ENCODE measurements around the gene NXPE2. TPM values are rescaled to one million over a fixed set of nuclear protein-coding genes. Genes with fewer than 3 reads are reported as not detected.

Gene NXPE2
- total RNA-seq, 3 donors from 2014 or later: not detected

DNA sequence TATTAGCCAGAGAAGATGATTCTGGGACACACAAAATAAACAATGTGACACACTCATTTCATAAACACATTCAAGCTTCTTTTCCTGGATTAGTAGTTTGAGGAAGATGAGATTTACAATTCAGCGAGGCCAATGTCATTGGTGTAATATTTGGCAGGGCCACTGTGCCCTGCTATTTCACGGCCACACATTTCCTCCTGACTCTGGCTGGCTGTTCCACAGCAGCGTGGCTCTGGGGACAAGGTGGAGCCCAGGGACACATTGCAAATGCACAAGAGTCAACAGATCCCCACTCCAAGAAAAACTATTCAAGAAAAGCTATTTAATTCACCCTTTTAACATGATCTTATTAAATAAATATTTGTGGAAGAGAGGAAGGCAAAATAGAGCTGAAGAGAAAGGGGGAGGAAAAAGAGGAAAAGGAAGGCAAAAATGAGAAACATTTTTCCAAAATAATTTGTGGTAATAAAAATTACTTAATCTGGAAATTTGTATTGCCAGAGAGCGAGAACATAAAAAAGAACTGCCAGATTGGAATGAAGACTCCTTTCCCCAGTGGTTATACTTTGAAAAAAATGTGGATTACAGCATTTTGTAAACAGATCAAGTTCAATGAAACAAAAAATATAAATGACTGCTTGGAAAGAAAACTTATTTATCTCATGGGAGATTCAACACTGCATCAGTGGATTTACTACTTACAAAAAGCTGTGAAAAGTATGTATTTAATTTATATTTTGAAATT is 27.1 kb downstream of the NXPE2 start:
- H3K27me3 Mint-ChIP-seq (ENCODE audit: low read depth): peaks cover 4% of the 10 kb centered on the region
- no peaks in the 10 kb centered on the region for H3K36me3 Mint-ChIP-seq (ENCODE audit: insufficient read depth)
- no peak for DNase-seq
- no peak overlapping the region for H3K4me3 Mint-ChIP-seq
- ATAC-seq: no peak
- H3K4me1 Mint-ChIP-seq (ENCODE audit: low read depth): no peaks in the 10 kb centered on the region
- peaks cover 7% of the 10 kb centered on the region for H3K9me3 Mint-ChIP-seq

DNA sequence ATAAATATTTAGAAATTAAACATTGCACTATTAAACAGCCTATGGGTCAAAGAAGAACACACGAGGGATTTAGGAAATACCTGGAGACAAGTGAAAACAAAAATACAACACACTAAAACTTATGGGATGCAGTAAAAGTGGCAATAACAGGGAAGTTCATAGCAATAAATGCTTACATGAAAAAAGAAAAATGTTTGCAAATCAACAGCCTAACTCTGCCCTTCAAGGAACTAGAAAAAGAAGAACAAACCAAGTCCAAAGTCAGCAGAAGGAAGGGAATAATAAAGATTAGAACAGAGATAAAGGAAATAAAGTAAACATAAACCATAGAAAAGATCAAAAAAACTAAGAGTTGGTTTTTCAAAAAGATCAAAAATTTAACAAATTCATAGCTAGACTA is 31.6 kb downstream of the NXPE2 start:
- DNase-seq: no peak
- no peak overlapping the region for H3K4me3 Mint-ChIP-seq
- peaks cover 2% of the 10 kb centered on the region for H3K27me3 Mint-ChIP-seq (ENCODE audit: low read depth)
- no peaks in the 10 kb centered on the region for H3K4me1 Mint-ChIP-seq (ENCODE audit: low read depth)
- peaks cover 13% of the 10 kb centered on the region for H3K9me3 Mint-ChIP-seq
- ATAC-seq: no peak
- no peaks in the 10 kb centered on the region for H3K36me3 Mint-ChIP-seq (ENCODE audit: insufficient read depth)

DNA sequence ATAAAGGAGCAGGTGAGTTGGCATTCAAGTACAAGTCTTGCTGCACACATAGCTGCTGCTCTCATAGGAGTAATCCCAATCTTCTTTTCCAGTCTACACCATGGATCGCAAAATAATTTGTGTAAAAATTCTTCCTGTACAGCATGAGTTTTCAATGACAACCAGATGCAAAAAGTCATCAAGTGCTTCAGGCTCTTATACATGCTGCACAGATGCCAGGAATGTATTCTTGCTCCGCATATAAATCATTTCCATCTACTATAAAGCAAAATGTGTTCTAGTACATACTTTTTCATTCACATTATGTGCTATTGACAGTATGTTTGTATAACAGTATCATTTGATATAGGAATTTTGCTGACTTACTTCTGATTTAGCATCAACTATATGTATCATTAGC is 35.4 kb downstream of the NXPE2 start:
- H3K4me3 Mint-ChIP-seq: no peak overlapping the region

DNA sequence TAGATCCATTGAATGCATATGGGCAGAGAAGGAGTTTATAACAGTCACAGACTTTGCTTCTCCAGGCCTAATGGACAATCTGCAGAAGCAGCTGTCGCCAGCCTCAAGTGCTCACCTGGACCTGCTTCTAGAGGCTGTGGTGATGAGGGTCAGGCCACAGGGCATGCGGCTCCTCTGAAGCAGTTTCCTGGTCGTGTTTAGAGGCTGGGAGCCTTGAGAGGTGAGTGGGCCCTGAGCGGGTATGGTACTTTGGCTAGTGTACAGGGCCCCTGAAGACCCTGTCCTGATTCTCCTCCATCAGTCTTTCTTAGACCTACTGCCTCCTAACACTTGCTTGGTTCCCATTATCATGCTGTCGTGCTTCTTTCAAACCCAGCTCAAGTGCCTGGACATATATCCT is 41.2 kb downstream of the NXPE2 start:
- no peaks in the 10 kb centered on the region for H3K36me3 Mint-ChIP-seq (ENCODE audit: insufficient read depth)
- peaks cover 4% of the 10 kb centered on the region for H3K27me3 Mint-ChIP-seq (ENCODE audit: low read depth)
- DNase-seq (no peak), ATAC-seq (no peak)
- no peak overlapping the region for H3K4me3 Mint-ChIP-seq
- no peaks in the 10 kb centered on the region for H3K4me1 Mint-ChIP-seq (ENCODE audit: low read depth)
- H3K9me3 Mint-ChIP-seq: no peaks in the 10 kb centered on the region

More for the DNA sequence above, 35.4 kb downstream of the NXPE2 start:
- Mint-ChIP-seq H3K4me1 (ENCODE audit: low read depth) (no peaks in the 10 kb centered on the region), H3K27me3 (ENCODE audit: low read depth) (no peaks in the 10 kb centered on the region), H3K36me3 (ENCODE audit: insufficient read depth) (no peaks in the 10 kb centered on the region), H3K9me3 (peaks cover 13% of the 10 kb centered on the region)
- ATAC-seq (no peak), DNase-seq (no peak)

DNA sequence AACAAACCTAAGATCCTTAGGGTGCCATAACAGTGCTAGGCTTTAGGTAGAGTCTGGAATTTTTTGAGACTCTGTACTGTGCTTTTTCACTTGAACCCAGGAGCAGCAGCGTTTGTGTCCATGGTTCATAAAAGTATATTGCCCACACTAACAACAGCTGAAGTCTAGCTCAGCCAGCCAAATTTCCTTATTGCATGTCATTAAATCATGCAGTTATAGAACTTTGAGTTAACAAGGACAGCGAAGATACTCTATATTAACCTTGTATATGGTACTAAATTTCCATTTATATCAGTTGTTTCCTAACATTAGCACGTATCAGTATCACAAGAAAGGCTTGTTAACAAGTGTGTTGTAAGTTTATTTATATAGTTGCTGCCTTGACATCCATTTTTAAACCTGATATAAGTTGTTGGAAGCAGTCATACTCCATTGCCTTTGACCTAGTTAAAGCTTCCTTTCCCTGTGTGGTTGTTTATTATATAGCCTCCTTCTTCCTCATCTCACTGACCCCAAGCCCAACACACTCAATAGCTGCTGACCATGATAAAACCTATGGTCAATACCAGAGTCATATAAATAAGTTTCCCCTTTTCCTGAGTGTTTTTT is 46.7 kb downstream of the NXPE2 start:
- DNase-seq (no peak), ATAC-seq (no peak)
- peaks cover 6% of the 10 kb centered on the region for H3K9me3 Mint-ChIP-seq
- H3K36me3 Mint-ChIP-seq (ENCODE audit: insufficient read depth): no peaks in the 10 kb centered on the region
- H3K4me3 Mint-ChIP-seq: no peak overlapping the region
- peaks cover 4% of the 10 kb centered on the region for H3K27me3 Mint-ChIP-seq (ENCODE audit: low read depth)
- H3K4me1 Mint-ChIP-seq (ENCODE audit: low read depth): no peaks in the 10 kb centered on the region

DNA sequence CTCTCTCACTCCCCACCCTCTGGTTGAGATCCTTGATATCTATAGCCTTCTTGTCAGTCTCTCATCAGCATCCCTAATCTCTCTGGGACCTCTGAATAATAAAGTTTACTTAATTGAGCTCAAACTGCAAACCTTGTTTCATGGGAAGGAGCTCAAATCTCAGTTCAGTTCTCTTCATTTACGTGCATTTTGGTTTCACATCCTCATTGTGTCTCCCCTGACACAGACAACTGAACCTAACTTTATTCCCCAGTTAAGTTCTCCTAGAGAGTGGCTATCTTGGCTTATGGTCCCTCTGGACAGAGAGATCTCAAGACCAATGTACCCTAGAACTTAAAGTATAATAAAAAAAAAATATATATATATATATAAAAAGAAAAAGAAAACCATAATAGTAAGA is 47.3 kb downstream of the NXPE2 start:
- no peaks in the 10 kb centered on the region for H3K36me3 Mint-ChIP-seq (ENCODE audit: insufficient read depth)
- H3K27me3 Mint-ChIP-seq (ENCODE audit: low read depth): peaks cover 4% of the 10 kb centered on the region
- DNase-seq: no peak
- H3K4me1 Mint-ChIP-seq (ENCODE audit: low read depth): no peaks in the 10 kb centered on the region
- H3K4me3 Mint-ChIP-seq: no peak overlapping the region
- no peak for ATAC-seq
- H3K9me3 Mint-ChIP-seq: peaks cover 6% of the 10 kb centered on the region

DNA sequence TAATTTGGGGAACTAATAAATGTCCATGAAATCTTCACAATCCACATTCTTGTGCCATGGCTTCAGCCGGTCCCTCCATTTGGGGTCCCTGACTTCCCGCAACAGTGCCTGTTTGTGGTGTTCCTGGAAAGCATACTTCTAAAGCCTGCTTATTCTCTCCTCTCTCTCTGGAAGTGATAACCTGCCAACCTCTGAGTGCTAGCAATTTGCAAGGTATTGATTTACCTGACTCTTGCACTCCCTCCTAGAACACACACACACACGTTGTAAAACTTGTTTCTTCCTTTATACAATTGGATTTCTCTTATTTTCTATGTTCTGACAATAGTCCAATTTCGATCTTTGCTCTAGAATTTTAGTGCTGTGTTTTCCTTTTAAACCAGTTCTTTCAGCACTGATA is 58.5 kb downstream of the NXPE2 start:
- ATAC-seq (no peak), DNase-seq (no peak)
- Mint-ChIP-seq H3K4me3 (no peak overlapping the region), H3K27me3 (ENCODE audit: low read depth) (peaks cover 16% of the 10 kb centered on the region), H3K4me1 (ENCODE audit: low read depth) (no peaks in the 10 kb centered on the region), H3K36me3 (ENCODE audit: insufficient read depth) (no peaks in the 10 kb centered on the region), H3K9me3 (peaks cover 11% of the 10 kb centered on the region)

DNA sequence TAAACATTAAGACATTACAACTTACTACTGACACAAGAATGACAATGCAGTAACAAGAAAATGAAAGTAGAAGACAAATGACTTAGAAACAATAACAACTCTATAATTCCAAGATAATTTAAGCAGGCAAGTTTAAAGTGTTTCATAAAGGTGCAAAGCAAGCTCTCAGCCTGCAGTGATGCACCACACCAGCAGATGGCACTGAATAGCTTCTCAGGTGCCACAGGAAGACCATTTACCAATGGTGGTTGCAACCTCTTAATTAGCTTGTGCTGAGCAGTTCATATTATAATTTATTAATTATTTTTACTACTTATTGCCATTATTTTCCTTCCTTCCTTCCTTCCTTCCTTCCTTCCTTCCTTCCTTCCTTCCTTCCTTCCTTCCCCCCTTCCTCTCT is 60.6 kb downstream of the NXPE2 start:
- H3K4me1 Mint-ChIP-seq (ENCODE audit: low read depth): no peaks in the 10 kb centered on the region
- peaks cover 11% of the 10 kb centered on the region for H3K9me3 Mint-ChIP-seq
- no peak overlapping the region for H3K4me3 Mint-ChIP-seq
- DNase-seq (no peak), ATAC-seq (no peak)
- H3K36me3 Mint-ChIP-seq (ENCODE audit: insufficient read depth): no peaks in the 10 kb centered on the region
- H3K27me3 Mint-ChIP-seq (ENCODE audit: low read depth): peaks cover 16% of the 10 kb centered on the region

DNA sequence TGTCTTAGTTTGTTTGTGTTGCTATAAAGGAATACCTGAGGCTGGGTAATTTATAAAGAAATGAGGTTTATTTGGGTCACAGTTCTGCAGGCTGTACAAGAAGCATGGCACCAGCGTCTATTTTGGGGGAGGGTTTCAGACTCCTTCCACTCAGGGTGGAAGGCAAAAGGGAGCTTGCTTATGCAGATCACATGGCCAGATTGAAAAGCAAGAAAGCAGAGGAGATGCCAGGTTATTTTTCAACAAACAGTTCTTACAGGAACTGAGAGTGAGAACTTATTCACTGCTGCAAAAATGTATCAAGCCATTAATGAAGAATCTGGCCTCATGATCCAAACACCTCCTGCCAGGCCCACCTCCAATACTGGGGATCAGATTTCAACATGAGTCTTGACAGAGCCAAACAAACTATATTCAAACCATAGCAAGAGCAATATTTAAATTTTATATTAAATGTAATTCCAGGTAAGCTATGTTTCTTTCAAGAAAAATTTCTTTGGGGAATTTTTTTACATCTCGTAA is 66.9 kb downstream of the NXPE2 start:
- peaks cover 5% of the 10 kb centered on the region for H3K27me3 Mint-ChIP-seq (ENCODE audit: low read depth)
- DNase-seq: no peak
- no peak for ATAC-seq

DNA sequence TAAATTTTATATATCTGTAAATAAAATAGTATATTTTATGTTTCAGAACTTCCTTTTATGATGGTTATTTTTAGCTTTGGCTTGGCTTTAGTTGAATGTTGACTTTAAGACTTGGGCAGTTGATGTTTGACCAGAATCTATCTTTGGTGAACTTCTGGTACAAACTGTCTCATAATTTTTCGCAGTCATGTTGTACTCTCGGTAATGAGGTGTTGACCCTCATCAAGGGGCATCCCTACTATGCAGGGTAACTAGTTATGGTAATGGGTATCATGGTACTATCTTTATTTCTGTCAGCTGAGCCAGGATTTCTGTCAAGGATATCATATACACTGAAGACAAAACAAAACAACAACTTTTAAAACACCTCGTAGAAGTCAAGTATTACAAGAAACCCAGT is 67.7 kb downstream of the NXPE2 start:
- Mint-ChIP-seq H3K4me1 (ENCODE audit: low read depth) (no peaks in the 10 kb centered on the region), H3K4me3 (no peak overlapping the region), H3K9me3 (peaks cover 7% of the 10 kb centered on the region), H3K36me3 (ENCODE audit: insufficient read depth) (no peaks in the 10 kb centered on the region), H3K27me3 (ENCODE audit: low read depth) (peaks cover 5% of the 10 kb centered on the region)
- DNase-seq (no peak), ATAC-seq (no peak)

More for the DNA sequence above, 66.9 kb downstream of the NXPE2 start:
- Mint-ChIP-seq H3K36me3 (ENCODE audit: insufficient read depth) (no peaks in the 10 kb centered on the region), H3K4me3 (no peak overlapping the region), H3K9me3 (peaks cover 11% of the 10 kb centered on the region), H3K4me1 (ENCODE audit: low read depth) (no peaks in the 10 kb centered on the region)

Other genes with a start within 250 kb of the NXPE2 start
- 10 to 100 TPM; 62.5 to 68.4 (median 66.5) TPM for gene REXO2, start 239.1 kb upstream of the NXPE2 start, total RNA-seq
- not detected for gene NXPE1, start 118.6 kb upstream of the NXPE2 start, total RNA-seq
- gene NXPE4, start 82.7 kb upstream of the NXPE2 start, total RNA-seq: not detected

All from activated T-cell treated with anti-CD3 and anti-CD28 coated beads, Interleukin-2, amount 50 U/mL, for 4 hours (primary cell).